HG02678 (cell line): ENCODE results near the gene DNALI1.

Source experiments
- ATAC-seq: cut with Tn5 transposase; IDR thresholded peaks from one replicate; pipeline ENCODE4 v1.9.1; 2021; ENCODE audit warnings: mild to moderate bottlenecking, moderate library complexity; ENCODE audit not compliant: unreplicated experiment

The DNALI1 gene

GRCh38 chr1:37601441-37601840 is 44.7 kb downstream of the DNALI1 start:
- ATAC-seq, result no peak

GRCh38 chr1:37602750-37603694 is 46.3 kb downstream of the DNALI1 start:
- ATAC-seq, result no peak

DNA sequence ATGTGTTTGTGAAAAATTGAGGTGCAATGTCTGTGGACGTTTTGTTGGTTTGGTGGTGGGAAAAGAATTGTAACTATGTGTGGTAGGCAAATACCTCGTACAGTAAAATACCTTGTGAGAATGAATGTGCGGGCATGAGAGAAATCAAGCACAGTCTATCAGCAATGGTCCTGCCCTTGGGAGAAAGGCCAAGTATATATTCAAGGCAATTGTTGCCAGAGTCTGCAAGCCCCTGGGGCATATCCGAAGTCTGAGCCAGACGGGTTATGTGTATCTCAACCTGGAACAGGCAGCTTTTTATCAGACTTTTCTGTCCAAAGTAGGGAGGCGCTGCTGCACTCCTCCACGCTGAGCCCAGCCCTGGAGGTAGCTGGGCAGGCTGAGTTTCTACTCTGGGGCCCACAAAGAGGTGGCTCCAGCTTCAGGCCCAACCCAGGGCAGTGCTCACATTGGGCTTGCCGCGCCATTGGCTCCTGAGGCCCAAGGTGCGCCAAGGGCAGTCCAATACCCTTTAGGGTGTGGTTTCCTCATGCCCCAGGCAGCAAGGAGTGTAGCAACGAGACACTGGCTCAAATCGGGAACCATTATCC is 48.4 kb downstream of the DNALI1 start:
- ATAC-seq, result no peak

DNA sequence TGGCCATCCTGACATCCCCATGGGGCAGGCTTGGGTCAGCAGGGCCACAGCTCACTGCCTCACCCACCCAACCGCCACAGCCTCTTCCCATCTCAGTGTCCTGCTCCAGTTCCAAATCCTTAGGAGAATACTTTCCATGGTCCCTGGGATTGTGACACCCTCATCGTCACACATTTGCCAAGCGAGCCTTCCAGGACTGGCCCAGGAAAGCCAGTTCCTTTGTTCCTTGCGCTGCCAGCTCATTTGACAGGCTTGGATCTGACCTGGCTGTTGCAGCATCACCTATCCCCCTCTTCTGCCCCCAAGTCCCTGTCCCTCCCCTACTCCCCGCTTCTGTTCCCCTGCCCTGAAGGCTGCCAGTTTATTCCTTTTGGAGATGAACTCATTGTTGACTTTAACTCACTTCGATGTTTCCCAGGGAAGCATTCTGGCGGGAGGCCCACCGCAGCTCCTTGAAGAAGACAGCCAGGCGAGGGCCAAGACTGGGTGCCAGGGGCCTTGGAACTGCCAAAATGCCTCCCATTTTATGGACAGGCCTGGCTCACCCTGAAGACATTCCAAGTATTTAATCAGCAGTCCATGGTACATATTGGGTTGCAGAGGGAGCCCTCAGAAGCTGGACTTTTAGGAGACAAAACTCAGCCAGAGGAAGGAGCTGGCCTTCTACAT is 49.2 kb downstream of the DNALI1 start:
- ATAC-seq, result no peak

- no peak for ATAC-seq
These were observed 49.9 kb downstream of the DNALI1 start for GRCh38 chr1:37606481-37607263.

DNA sequence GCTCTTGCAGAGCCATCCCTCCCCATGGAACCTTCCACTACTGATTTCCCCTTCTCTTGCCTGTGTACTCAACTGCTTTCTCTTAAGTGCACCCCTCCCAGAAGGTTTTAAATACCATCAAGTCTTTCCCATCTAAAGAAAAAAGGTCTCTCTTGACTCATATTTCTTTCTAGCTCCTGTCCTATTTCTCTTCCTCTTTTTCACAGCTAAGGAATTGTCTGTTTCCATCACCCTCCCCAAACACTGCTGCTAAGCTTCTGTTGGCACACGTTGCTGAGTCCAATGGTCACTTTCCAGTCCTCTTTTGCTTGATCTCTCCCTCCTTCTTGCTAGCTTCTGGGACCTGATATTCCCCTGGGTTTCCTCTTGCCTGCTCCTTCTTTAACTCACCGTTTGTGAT is 52.3 kb downstream of the DNALI1 start:
- no peak for ATAC-seq

DNA sequence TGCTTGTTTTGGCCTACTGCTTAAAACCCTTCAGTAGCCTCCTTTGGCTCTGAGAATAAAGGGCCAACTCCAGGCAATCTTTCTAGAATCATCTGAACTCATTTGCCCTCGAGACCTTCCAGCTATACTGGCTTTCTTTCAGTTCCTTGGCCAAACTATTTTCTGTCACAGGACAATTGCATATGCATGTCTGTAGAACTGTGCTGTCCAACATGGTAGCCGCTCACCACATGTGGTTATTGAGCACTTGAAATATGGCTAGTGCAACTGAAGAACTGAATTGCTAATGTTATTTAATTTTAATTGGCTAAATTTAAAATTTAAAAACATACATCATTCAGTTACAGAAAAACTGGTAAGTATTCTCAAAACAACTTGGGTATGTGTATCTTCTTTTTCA is 53.3 kb downstream of the DNALI1 start:
- ATAC-seq, result no peak

DNA sequence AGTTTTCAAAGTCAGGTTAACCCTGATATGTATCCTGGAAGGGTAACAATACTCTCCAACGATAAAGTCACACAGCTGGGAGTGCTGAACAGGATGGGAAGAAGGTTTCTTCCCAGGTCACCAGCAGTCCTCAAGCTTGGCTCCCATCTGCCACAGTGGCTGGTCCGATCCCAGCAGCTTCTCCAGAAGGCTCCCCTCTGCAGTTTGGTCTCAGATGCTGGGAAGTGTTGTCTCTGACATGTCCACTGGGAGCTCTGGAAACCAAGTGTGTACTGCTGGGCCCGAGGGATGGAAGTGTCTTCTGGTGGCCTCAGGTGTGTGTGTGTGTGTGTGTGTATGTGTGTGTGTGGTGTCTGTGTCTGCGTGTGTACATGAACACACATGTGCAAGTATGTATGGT is 55.4 kb downstream of the DNALI1 start:
- no peak for ATAC-seq

- no peak for ATAC-seq
These were observed 57.4 kb downstream of the DNALI1 start for GRCh38 chr1:37614105-37614504.

- ATAC-seq, result no peak
These were observed 59.6 kb downstream of the DNALI1 start for GRCh38 chr1:37616330-37616729.
